GM12878 (cell line): ENCODE data around the gene GPR158. TPM values are rescaled to one million over a fixed set of nuclear protein-coding genes. Genes with fewer than 3 reads are reported as not detected.

Source experiments
- ATAC-seq: fragments of 200-7000 bp; cut with Tn5 transposase; 3 replicates; pipeline ENCODE4 v1.9.1; 2020; ENCODE audit warnings: mild to moderate bottlenecking, moderate library complexity
- BruUV-seq: library from RNA; stranded (reverse); fragments of 400-500 nt; replicated peaks from 2 replicates; lab custom pipeline; 2021; lab: Mats Ljungman, UMichigan
- CTCF ChIA-PET: fragments of 300-600 bp; sonication (Branson Sonifier 250); formaldehyde crosslinking; extraction: SDS; loops from one replicate; lab custom pipeline; 2021; ENCODE audit warnings: inconsistent platforms; lab: Yijun Ruan, JAX
- POLR2A ChIA-PET: fragments of 350-600 bp; formaldehyde crosslinking; extraction: SDS; loops from one replicate; lab custom pipeline; 2021; ENCODE audit warnings: inconsistent platforms; lab: Charles Lee
- RAD21 ChIA-PET: fragments of 300-600 bp; sonication (Branson Sonifier 250); formaldehyde crosslinking; loops from one replicate; lab custom pipeline; 2023; ENCODE audit warnings: antibody characterized with exemption; ENCODE audit not compliant: unreplicated experiment; lab: Charles Lee
- SMC1A ChIA-PET: fragments of 300-600 bp; sonication (Branson Sonifier 250); formaldehyde crosslinking; loops from one replicate; lab custom pipeline; 2023; ENCODE audit not compliant: unreplicated experiment, uncharacterized antibody; lab: Charles Lee
- DNase-seq: peaks from one replicate; pipeline ENCODE4 v3.0.0-alpha.2; 2011; ENCODE audit warnings: low read depth, low spot score
- FAIRE-seq: peaks from 3 replicates; lab custom pipeline; 2011; peaks lifted over from hg19 to GRCh38; lab: Jason Lieb, UNC
- H2AFZ ChIP-seq: 2 replicates; pipeline ENCODE4 v1.6.0; 2011; ENCODE audit warnings: low read depth, low read length, control low read depth; ENCODE audit not compliant: control insufficient read depth
- H3K27ac ChIP-seq: 2 replicates; pipeline ENCODE4 v1.5.1; 2011; ENCODE audit warnings: control low read depth; ENCODE audit not compliant: control insufficient read depth, insufficient read depth
- H3K27me3 ChIP-seq, 2 experiments: replicated peaks in 1 of 2; 2 replicates each; pipeline versions ENCODE4 v1.6.0 to v1.6.1; 2011; ENCODE audit warnings: low read length in 1 of 2; ENCODE audit not compliant: control insufficient read depth in 2 of 2, insufficient read depth in 2 of 2
- H3K36me3 ChIP-seq, 2 experiments: 2 replicates each; pipeline ENCODE4 v1.5.1; 2011; ENCODE audit warnings: low read length in 1 of 2; ENCODE audit not compliant: control insufficient read depth in 2 of 2, insufficient read depth in 2 of 2
- H3K4me1 ChIP-seq: 2 replicates; pipeline ENCODE4 v1.6.1; 2011; ENCODE audit warnings: mild to moderate bottlenecking, low read length, moderate library complexity, mixed read lengths; ENCODE audit not compliant: control insufficient read depth, insufficient read depth
- H3K4me2 ChIP-seq: 2 replicates; pipeline ENCODE4 v1.6.0; 2011; ENCODE audit warnings: control low read depth; ENCODE audit not compliant: control insufficient read depth, insufficient read depth
- H3K4me3 ChIP-seq: fragments of 200-600 bp; sonication (generic); 2 replicates; pipeline ENCODE4 v1.5.1; 2016
- H3K79me2 ChIP-seq: 2 replicates; pipeline ENCODE4 v1.6.0; 2011; ENCODE audit warnings: low read length; ENCODE audit not compliant: control insufficient read depth, insufficient read depth
- H3K9ac ChIP-seq: 2 replicates; pipeline ENCODE4 v1.8.0; 2011; ENCODE audit warnings: low read length, control low read depth, mixed read lengths; ENCODE audit not compliant: control insufficient read depth, insufficient read depth
- H3K9me3 ChIP-seq: replicated peaks from 3 replicates; pipeline ENCODE4 v1.5.1; 2011; ENCODE audit warnings: mild to moderate bottlenecking, low read length; ENCODE audit not compliant: control insufficient read depth, insufficient read depth
- H4K20me1 ChIP-seq: 2 replicates; pipeline ENCODE4 v1.6.0; 2011; ENCODE audit not compliant: control insufficient read depth, insufficient read depth
- CBX5 ChIP-seq: sonication (generic); IDR thresholded peaks from 2 replicates; pipeline ENCODE4 v1.6.1; 2016; ENCODE audit warnings: low read depth, moderate library complexity, mild to moderate bottlenecking, inconsistent platforms
- GABPA ChIP-seq: IDR thresholded peaks from 2 replicates; pipeline ENCODE4 v1.6.1; 2014; ENCODE audit warnings: antibody characterized with exemption, low read depth, mild to moderate bottlenecking, inconsistent platforms
- MEF2A ChIP-seq: IDR thresholded peaks from 2 replicates; pipeline ENCODE4 v1.6.1; 2011; ENCODE audit warnings: low read depth, mild to moderate bottlenecking, low read length, moderate library complexity; ENCODE audit not compliant: insufficient read depth
- MEF2B ChIP-seq: fragments of 450-650 bp; IDR thresholded peaks from 2 replicates; pipeline ENCODE4 v1.6.1; 2018; ENCODE audit warnings: mild to moderate bottlenecking, moderate library complexity; ENCODE audit not compliant: partially characterized antibody, poor library complexity, severe bottlenecking
- MTA2 ChIP-seq: fragments of 450-650 bp; IDR thresholded peaks from 2 replicates; pipeline ENCODE4 v1.6.1; 2016; ENCODE audit warnings: low read depth, mild to moderate bottlenecking, moderate library complexity
- NFYA ChIP-seq: IDR thresholded peaks from 2 replicates; pipeline ENCODE4 v1.6.1; 2011; ENCODE audit warnings: low read depth, mild to moderate bottlenecking, low read length, improper control_type of control experiment, borderline replicate concordance
- NR2C1 ChIP-seq: fragments of 450-650 bp; IDR thresholded peaks from 2 replicates; pipeline ENCODE4 v1.6.1; 2017; ENCODE audit warnings: antibody characterized with exemption, mild to moderate bottlenecking, moderate library complexity
- SIN3A ChIP-seq: IDR thresholded peaks from 2 replicates; pipeline ENCODE4 v1.6.1; 2012; ENCODE audit warnings: low read depth, low read length, improper control_type of control experiment
- SIX5 ChIP-seq: IDR thresholded peaks from 2 replicates; pipeline ENCODE4 v1.6.1; 2011; ENCODE audit warnings: mild to moderate bottlenecking, low read depth, low read length, moderate library complexity; ENCODE audit not compliant: severe bottlenecking
- SREBF2 ChIP-seq: IDR thresholded peaks from 2 replicates; pipeline ENCODE4 v1.6.1; 2012; ENCODE audit warnings: mild to moderate bottlenecking, low read length
- WGBS: methylation state at CpG from one replicate; pipeline ENCODE4 v1.1.6; 2016; ENCODE audit warnings: low lambda C conversion rate; ENCODE audit not compliant: insufficient replicate concordance, insufficient coverage; ENCODE audit errors: missing lambda C conversion rate; 5-methylcytosine and 5-hydroxymethylcytosine counted together
- in situ Hi-C: fragments of 300-500 bp; cut with MboI; formaldehyde crosslinking; loops from 9 replicates; pipeline ENCODE4 v1.14.3; 2018; ENCODE audit warnings: mixed read lengths
- intact Hi-C: fragments of 100-400 bp; cut with micrococcal nuclease; formaldehyde crosslinking; loops from one replicate; pipeline ENCODE4 v1.14.2; 2022; ENCODE audit not compliant: unreplicated experiment
- polyA plus RNA-seq, 11 experiments: library from polyadenylated mRNA; depleted of rRNA in 4 of 11; unstranded in 6 of 11; stranded (reverse) in 5 of 11; fragments of >200 nt; fragmentation: Nextera tagmentation in 4 of 11; fragmentation: Illumina TruSeq in 1 of 11; extraction: Ambion mirVana in 4 of 11; extraction: Trizol in 1 of 11; gene quantifications; 1 replicate in 1 of 11; 2 replicates in 10 of 11; pipeline versions ENCODE4 v1.2.1 to v1.2.3, GENCODE V29; 2011 to 2016; ENCODE audit warnings: inconsistent platforms in 2 of 11, missing spikeins in 2 of 11, low read depth in 1 of 11
- total RNA-seq, 4 experiments: library from RNA; depleted of rRNA in 3 of 4; stranded (reverse); fragments of >200 nt in 3 of 4; fragmentation: Illumina TruSeq in 1 of 4; extraction: Trizol in 1 of 4; gene quantifications; 2 replicates each; pipeline versions ENCODE4 v1.2.1 to v1.2.3, GENCODE V29; 2013 to 2021
- TF ChIP-seq, protein P1 (sequence below): fragments of 450-650 bp; IDR thresholded peaks from 2 replicates; pipeline ENCODE4 v1.6.1; 2016; ENCODE audit warnings: mild to moderate bottlenecking, moderate library complexity, borderline replicate concordance

Gene GPR158
- total and polyA plus RNA-seq, 10 of the 15 experiments (the other 5 are each of a cell fraction or from before 2014, with no cell fraction given): not detected

DNA sequence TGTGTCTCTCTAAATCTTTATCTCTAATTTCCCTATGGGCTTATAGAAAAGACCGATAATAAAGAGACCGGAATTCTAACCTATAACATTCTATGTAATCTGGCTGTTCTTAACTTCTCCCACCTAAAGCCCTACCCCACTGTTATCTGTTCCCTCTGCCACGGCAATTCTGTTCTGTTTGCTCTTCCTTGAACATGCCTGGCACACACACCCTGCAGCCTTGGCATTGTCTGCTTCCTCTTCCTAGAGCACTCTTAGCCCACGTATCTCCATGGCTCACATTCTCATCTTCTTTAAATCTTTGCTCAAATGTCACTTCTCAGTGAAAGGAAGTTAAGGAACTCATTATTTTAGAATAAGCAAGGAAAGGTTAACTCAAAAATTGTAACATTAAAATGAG is 309.2 kb downstream of the GPR158 start:
- in situ Hi-C loops: no loop called here
- Histone ChIP-seq H3K9me3 (no peaks in the 10 kb centered on the region), H4K20me1 (no peaks in the 10 kb centered on the region), H3K4me3 (no peak overlapping the region), H3K9ac (no peak overlapping the region), H3K27ac (no peak overlapping the region), H3K4me2 (no peak overlapping the region)
- POLR2A ChIA-PET: no interaction called here
- RAD21 ChIA-PET: no interaction called here
- intact Hi-C loops: no loop called here
- WGBS: 49% methylated on average over 4 of the region's 4 CpGs
- TF ChIP-seq SREBF2 (no peak), SIN3A (no peak), SIX5 (no peak), GABPA (no peak), MEF2B (no peak), NR2C1 (no peak), MTA2 (no peak), NFYA (no peak), MEF2A (no peak), CBX5 (no peak)
- TF ChIP-seq, protein P1, sequence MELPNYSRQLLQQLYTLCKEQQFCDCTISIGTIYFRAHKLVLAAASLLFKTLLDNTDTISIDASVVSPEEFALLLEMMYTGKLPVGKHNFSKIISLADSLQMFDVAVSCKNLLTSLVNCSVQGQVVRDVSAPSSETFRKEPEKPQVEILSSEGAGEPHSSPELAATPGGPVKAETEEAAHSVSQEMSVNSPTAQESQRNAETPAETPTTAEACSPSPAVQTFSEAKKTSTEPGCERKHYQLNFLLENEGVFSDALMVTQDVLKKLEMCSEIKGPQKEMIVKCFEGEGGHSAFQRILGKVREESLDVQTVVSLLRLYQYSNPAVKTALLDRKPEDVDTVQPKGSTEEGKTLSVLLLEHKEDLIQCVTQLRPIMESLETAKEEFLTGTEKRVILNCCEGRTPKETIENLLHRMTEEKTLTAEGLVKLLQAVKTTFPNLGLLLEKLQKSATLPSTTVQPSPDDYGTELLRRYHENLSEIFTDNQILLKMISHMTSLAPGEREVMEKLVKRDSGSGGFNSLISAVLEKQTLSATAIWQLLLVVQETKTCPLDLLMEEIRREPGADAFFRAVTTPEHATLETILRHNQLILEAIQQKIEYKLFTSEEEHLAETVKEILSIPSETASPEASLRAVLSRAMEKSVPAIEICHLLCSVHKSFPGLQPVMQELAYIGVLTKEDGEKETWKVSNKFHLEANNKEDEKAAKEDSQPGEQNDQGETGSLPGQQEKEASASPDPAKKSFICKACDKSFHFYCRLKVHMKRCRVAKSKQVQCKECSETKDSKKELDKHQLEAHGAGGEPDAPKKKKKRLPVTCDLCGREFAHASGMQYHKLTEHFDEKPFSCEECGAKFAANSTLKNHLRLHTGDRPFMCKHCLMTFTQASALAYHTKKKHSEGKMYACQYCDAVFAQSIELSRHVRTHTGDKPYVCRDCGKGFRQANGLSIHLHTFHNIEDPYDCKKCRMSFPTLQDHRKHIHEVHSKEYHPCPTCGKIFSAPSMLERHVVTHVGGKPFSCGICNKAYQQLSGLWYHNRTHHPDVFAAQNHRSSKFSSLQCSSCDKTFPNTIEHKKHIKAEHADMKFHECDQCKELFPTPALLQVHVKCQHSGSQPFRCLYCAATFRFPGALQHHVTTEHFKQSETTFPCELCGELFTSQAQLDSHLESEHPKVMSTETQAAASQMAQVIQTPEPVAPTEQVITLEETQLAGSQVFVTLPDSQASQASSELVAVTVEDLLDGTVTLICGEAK: no peak
- TF ChIP-seq, all 136 proteins: peak for 0
- Histone ChIP-seq H3K27me3 (no peaks in the 10 kb centered on the region), H3K36me3 (no peaks in the 10 kb centered on the region), H2AFZ (no peak overlapping the region), H3K4me1 (no peaks in the 10 kb centered on the region), H3K79me2 (no peaks in the 10 kb centered on the region)
- FAIRE-seq (no peak), ATAC-seq (no peak), DNase-seq (no peak)
- ChIA-PET SMC1A (no interaction called here), CTCF (no interaction called here)
- BruUV-seq: no TSS peak
